ENCODE data around the gene MS4A10.

The MS4A10 gene

DNA sequence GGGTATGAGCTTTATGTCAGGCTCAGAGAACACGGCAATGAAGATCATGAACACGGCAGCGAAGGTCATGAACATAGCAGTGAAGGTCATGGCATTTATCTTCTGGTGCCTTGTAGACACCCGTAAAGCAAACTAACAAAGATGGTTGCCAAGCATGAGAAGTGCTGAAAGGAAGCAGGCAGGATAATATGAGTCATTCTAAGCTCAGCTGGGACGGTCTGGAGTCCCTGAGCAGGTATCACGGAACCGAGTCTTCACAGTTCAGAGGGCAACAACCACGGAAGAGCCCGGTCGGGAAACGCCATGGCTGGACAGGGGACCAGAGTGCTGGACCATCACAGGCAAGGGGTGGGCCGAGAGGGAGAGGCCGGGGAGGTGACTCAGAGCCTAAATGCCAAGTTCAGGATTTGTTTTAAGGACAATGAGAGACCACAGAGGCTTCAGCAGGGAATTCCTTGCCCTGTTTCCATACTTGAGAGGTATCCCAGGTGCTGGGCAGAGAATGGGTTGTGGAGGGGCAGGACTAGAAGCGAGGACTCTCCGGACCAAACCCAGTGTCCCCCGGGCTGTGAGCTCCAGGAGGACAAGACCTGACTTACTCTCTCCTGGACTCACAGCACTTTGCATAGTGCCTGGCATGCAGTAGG lies 13.1 kb upstream of the MS4A10 start:
- Histone ChIP-seq H3K4me3 (ENCODE audit: low read depth in 1 of 2, low read length in 1 of 2) (no peak overlapping the region), H3K9me3 (no peaks in the 10 kb centered on the region), H3K27ac (no peak overlapping the region), H3K4me1 (ENCODE audit: control insufficient read depth in 1 of 2, insufficient read depth in 1 of 2, low read depth in 1 of 2, low read length in 1 of 2) (no peaks in the 10 kb centered on the region), H3K36me3 (no peaks in the 10 kb centered on the region), H3K27me3 (peaks cover 6% of the 10 kb centered on the region)
- TF ChIP-seq, protein P1, sequence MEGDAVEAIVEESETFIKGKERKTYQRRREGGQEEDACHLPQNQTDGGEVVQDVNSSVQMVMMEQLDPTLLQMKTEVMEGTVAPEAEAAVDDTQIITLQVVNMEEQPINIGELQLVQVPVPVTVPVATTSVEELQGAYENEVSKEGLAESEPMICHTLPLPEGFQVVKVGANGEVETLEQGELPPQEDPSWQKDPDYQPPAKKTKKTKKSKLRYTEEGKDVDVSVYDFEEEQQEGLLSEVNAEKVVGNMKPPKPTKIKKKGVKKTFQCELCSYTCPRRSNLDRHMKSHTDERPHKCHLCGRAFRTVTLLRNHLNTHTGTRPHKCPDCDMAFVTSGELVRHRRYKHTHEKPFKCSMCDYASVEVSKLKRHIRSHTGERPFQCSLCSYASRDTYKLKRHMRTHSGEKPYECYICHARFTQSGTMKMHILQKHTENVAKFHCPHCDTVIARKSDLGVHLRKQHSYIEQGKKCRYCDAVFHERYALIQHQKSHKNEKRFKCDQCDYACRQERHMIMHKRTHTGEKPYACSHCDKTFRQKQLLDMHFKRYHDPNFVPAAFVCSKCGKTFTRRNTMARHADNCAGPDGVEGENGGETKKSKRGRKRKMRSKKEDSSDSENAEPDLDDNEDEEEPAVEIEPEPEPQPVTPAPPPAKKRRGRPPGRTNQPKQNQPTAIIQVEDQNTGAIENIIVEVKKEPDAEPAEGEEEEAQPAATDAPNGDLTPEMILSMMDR (IDR thresholded peaks at IDR 0.05): no peak

DNA sequence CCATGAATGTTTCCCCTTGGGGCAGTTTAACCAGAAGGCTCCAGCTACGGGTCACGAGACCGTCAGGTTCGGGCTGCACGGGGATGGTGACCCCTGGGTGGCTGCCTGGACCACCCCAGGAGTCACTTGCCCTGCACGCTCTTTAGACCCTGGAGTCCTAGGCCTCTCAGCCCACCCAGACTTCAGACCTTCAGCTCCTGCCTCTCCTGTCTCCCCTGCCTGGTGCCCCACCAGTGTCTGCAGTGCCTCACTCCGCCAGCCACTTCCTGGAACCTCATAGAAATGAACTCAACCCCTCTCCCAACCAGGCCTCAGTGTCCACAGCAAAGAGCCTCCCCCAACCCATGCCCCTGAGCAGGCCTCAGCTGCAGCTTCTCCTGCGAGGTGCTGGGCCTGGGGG lies 12.5 kb upstream of the MS4A10 start:
- TF ChIP-seq, protein P1 (IDR thresholded peaks at IDR 0.05): no peak
- Histone ChIP-seq H3K9me3 (no peaks in the 10 kb centered on the region), H3K4me3 (ENCODE audit: low read depth in 1 of 2, low read length in 1 of 2) (no peak overlapping the region), H3K27ac (no peak overlapping the region), H3K27me3 (no peaks in the 10 kb centered on the region), H3K36me3 (no peaks in the 10 kb centered on the region), H3K4me1 (ENCODE audit: control insufficient read depth in 1 of 2, insufficient read depth in 1 of 2, low read depth in 1 of 2, low read length in 1 of 2) (no peaks in the 10 kb centered on the region)

DNA sequence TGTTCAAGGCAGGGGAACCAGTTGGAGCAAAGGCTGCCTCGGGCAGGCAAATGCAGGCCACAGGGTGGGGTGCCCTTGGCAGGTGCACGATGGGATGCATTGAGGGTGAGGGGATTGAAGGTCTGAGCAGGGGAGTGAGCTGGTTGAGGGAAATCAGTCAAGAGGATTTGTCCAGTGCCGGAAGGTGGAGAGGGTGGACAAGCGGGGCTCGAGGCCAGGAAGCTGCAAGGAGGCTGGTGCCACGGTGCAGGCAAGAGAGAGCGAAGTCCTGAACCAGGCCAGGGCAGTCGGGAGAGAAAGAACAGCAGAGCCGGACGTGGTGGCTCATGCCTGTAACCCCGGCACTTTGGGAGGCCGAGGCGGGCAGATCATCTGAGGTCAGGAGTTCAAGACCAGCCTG lies 10.4 kb upstream of the MS4A10 start:
- H3K27ac ChIP-seq: no peak overlapping the region
- no peaks in the 10 kb centered on the region for H3K4me1 ChIP-seq (ENCODE audit: control insufficient read depth in 1 of 2, insufficient read depth in 1 of 2, low read depth in 1 of 2, low read length in 1 of 2)
- TF ChIP-seq, protein P1 (IDR thresholded peaks at IDR 0.05): no peak
- no peaks in the 10 kb centered on the region for H3K27me3 ChIP-seq
- no peak overlapping the region for H3K4me3 ChIP-seq (ENCODE audit: low read depth in 1 of 2, low read length in 1 of 2)
- no peaks in the 10 kb centered on the region for H3K9me3 ChIP-seq
- H3K36me3 ChIP-seq: no peaks in the 10 kb centered on the region

DNA sequence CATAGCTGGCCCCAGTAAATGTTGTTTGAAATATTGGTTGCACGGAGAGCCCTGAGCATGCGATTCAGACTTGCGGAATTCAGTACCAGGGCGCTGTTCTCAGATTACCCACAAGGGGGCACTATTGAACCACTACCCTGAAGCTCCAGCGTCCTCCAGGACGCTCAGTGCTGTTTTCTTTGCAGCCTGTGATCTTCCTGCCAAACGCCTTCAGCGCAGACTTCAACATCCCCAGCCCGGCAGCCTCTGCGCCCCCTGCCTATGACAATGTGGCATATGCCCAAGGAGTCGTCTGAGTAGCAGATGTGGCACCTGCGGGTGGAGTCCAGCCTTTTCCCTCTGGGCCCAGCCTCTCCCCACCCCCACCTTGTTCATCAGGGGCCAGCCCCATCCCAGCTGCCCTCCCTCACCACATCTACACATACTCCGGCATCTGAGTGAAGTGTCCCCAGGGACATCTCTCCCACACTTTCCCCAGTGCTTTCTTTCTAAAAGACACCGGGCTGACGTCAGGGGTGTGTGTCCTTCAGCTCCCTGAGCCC lies 9.6 kb upstream of the MS4A10 start:
- H3K27ac ChIP-seq: no peak overlapping the region
- no peaks in the 10 kb centered on the region for H3K4me1 ChIP-seq (ENCODE audit: control insufficient read depth in 1 of 2, insufficient read depth in 1 of 2, low read depth in 1 of 2, low read length in 1 of 2)
- no peaks in the 10 kb centered on the region for H3K9me3 ChIP-seq
- TF ChIP-seq, protein P1 (IDR thresholded peaks at IDR 0.05): peak; percentile 57
- H3K36me3 ChIP-seq: no peaks in the 10 kb centered on the region
- no peak overlapping the region for H3K4me3 ChIP-seq (ENCODE audit: low read depth in 1 of 2, low read length in 1 of 2)
- peaks cover 5% of the 10 kb centered on the region for H3K27me3 ChIP-seq

DNA sequence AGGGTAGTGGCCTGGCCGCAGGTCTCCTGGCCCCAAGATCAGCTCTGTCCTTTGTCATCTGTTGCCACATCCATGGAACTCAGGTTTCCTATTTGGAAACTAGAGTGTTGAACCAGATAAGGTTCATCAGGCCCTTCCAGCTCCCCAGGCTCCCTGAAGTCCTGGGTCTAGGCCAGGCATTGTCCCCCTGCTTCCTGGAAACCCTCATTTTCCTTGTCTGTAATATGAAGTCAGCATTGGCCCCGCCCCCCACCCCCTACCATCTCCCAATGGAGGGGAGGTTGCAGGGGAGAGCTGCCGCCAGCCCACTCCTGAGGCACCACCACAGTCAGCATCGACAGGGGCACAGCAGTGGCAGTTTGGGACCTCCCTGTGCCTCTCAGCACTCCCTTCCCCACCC lies 9.0 kb upstream of the MS4A10 start:
- Histone ChIP-seq H3K4me1 (ENCODE audit: control insufficient read depth in 1 of 2, insufficient read depth in 1 of 2, low read depth in 1 of 2, low read length in 1 of 2) (no peaks in the 10 kb centered on the region), H3K27ac (no peak overlapping the region), H3K36me3 (no peaks in the 10 kb centered on the region), H3K4me3 (ENCODE audit: low read depth in 1 of 2, low read length in 1 of 2) (no peak overlapping the region), H3K9me3 (no peaks in the 10 kb centered on the region), H3K27me3 (peaks cover 7% of the 10 kb centered on the region)
- TF ChIP-seq, protein P1 (IDR thresholded peaks at IDR 0.05): no peak

Data from neutrophil (primary cell).